Caco-2 (cell line): ENCODE results near the gene ITSN2. TPM values are rescaled to one million over a fixed set of nuclear protein-coding genes. Genes with fewer than 3 reads are reported as not detected.

ENCODE experiments used
- BruUV-seq: library from RNA; stranded (reverse); fragments of 400-500 nt; replicated peaks from 2 replicates; lab custom pipeline; 2021; lab: Mats Ljungman, UMichigan
- CTCF ChIA-PET: fragments of 300-600 bp; sonication (Branson Sonifier 250); formaldehyde crosslinking; loops from one replicate; lab custom pipeline; 2022; ENCODE audit warnings: antibody characterized with exemption; lab: Charles Lee
- POLR2A ChIA-PET: fragments of 300-600 bp; sonication (Branson Sonifier 250); formaldehyde crosslinking; loops from one replicate; lab custom pipeline; 2022; ENCODE audit warnings: antibody characterized with exemption; lab: Charles Lee
- DNase-seq, 2 experiments: peaks; one replicate each; pipeline versions ENCODE4 v3.0.0 to v3.0.0-alpha.2; 2020 to 2022
- H3K27me3 ChIP-seq: replicated peaks from 2 replicates; pipeline ENCODE4 v1.6.0; 2011; ENCODE audit warnings: low read length; ENCODE audit not compliant: control insufficient read depth, insufficient read depth
- H3K36me3 ChIP-seq: 2 replicates; pipeline ENCODE4 v1.5.1; 2011; ENCODE audit warnings: low read length; ENCODE audit not compliant: control insufficient read depth, insufficient read depth
- H3K4me1 ChIP-seq: fragments of 250-450 bp; sonication (Bioruptor Pico); 2 replicates; pipeline ENCODE4 v1.5.1; 2020; ENCODE audit warnings: mild to moderate bottlenecking
- H3K4me3 ChIP-seq: 2 replicates; pipeline ENCODE4 v1.5.1; 2011; ENCODE audit warnings: low read depth, mild to moderate bottlenecking, control low read depth, low read length
- H3K9me3 ChIP-seq: fragments of 250-450 bp; sonication (Bioruptor Pico); 2 replicates; pipeline ENCODE4 v1.5.1; 2020; ENCODE audit warnings: mild to moderate bottlenecking, moderate library complexity
- H3K27ac Mint-ChIP-seq: one replicate; pipeline ENCODE4 v1.8.0; 2022; ENCODE audit warnings: mixed read lengths; ENCODE audit not compliant: unreplicated experiment
- H3K27me3 Mint-ChIP-seq: one replicate; pipeline ENCODE4 v1.8.0; 2022; ENCODE audit warnings: mixed read lengths; ENCODE audit not compliant: insufficient read depth, unreplicated experiment
- H3K36me3 Mint-ChIP-seq: one replicate; pipeline ENCODE4 v1.8.0; 2022; ENCODE audit warnings: mild to moderate bottlenecking, mixed read lengths; ENCODE audit not compliant: insufficient read depth, unreplicated experiment
- H3K4me1 Mint-ChIP-seq: one replicate; pipeline ENCODE4 v1.8.0; 2022; ENCODE audit warnings: low read depth, mixed read lengths; ENCODE audit not compliant: unreplicated experiment
- H3K4me3 Mint-ChIP-seq: one replicate; pipeline ENCODE4 v1.8.0; 2022; ENCODE audit warnings: mild to moderate bottlenecking, moderate library complexity, mixed read lengths; ENCODE audit not compliant: unreplicated experiment
- H3K9me3 Mint-ChIP-seq: one replicate; pipeline ENCODE4 v1.8.0; 2022; ENCODE audit warnings: mixed read lengths; ENCODE audit not compliant: unreplicated experiment
- intact Hi-C: fragments of 100-400 bp; cut with micrococcal nuclease; formaldehyde crosslinking; loops from one replicate; pipeline ENCODE4 v1.10.0; 2022; ENCODE audit not compliant: unreplicated experiment
- total RNA-seq: library from RNA; stranded (reverse); gene quantifications from 2 replicates; pipeline ENCODE4 v1.2.3, GENCODE V29; 2022
- TF ChIP-seq, protein P1 (sequence below), 2 experiments: fragments of 200-600 bp in 1 of 2; IDR thresholded peaks; 1 replicate in 1 of 2; 2 replicates in 1 of 2; pipeline versions ENCODE4 v1.5.1 to v1.8.0; 2011 to 2022; ENCODE audit warnings: antibody characterized with exemption in 1 of 2, control low read depth in 1 of 2, inconsistent platforms in 1 of 2, low read depth in 1 of 2, low read length in 1 of 2, mild to moderate bottlenecking in 1 of 2, moderate library complexity in 1 of 2; ENCODE audit not compliant: insufficient read depth in 1 of 2, severe bottlenecking in 1 of 2, unreplicated experiment in 1 of 2

ITSN2 gene
- total RNA-seq, 1 experiment from 2014 or later = 49.4 TPM

DNA sequence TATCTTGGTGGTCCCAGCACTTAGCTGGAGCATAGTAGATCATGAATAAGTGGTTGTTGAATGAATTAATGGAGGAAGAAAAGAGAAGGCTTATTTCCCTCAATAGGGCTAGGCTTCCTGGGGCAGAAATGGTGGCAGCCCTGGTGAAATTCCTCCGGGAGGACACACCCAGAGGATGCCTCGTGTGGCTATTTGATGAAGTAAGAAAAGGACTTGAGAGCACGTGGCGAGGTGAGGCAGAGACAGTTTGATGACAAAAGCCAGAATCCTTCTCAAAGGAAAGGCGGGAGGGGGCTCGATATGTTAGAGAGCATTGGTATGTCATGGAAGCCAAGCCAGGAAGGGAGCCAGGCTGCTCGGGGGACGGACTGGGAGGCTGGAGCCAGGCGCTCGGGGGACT is 170.8 kb downstream of the ITSN2 start:
- no peak for DNase-seq
- TF ChIP-seq, protein P1, sequence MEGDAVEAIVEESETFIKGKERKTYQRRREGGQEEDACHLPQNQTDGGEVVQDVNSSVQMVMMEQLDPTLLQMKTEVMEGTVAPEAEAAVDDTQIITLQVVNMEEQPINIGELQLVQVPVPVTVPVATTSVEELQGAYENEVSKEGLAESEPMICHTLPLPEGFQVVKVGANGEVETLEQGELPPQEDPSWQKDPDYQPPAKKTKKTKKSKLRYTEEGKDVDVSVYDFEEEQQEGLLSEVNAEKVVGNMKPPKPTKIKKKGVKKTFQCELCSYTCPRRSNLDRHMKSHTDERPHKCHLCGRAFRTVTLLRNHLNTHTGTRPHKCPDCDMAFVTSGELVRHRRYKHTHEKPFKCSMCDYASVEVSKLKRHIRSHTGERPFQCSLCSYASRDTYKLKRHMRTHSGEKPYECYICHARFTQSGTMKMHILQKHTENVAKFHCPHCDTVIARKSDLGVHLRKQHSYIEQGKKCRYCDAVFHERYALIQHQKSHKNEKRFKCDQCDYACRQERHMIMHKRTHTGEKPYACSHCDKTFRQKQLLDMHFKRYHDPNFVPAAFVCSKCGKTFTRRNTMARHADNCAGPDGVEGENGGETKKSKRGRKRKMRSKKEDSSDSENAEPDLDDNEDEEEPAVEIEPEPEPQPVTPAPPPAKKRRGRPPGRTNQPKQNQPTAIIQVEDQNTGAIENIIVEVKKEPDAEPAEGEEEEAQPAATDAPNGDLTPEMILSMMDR (IDR thresholded peaks at IDR 0.05; ENCODE audit: insufficient read depth in 1 of 2, low read depth in 1 of 2, low read length in 1 of 2, severe bottlenecking in 1 of 2, unreplicated experiment in 1 of 2) = no peak
- ChIA-PET CTCF (no interaction called here), POLR2A (no interaction called here)
- Histone ChIP-seq H3K4me3 (no peak overlapping the region), H3K4me1 (peaks cover 7% of the 10 kb centered on the region; the same call in 1 of the 2 replicates), H3K36me3 (no peaks in the 10 kb centered on the region), H3K27me3 (no peaks in the 10 kb centered on the region), H3K9me3 (0 out of 2 replicates have a peak, but pooled peaks cover 5% of the 10 kb centered on the region)
- Mint-ChIP-seq H3K27me3 (peaks cover 2% of the 10 kb centered on the region), H3K9me3 (peaks cover 13% of the 10 kb centered on the region), H3K4me3 (no peak overlapping the region), H3K4me1 (peaks cover 8% of the 10 kb centered on the region), H3K36me3 (no peaks in the 10 kb centered on the region), H3K27ac (no peak overlapping the region)
- intact Hi-C loops = no loop called here
- BruUV-seq = no TSS peak

DNA sequence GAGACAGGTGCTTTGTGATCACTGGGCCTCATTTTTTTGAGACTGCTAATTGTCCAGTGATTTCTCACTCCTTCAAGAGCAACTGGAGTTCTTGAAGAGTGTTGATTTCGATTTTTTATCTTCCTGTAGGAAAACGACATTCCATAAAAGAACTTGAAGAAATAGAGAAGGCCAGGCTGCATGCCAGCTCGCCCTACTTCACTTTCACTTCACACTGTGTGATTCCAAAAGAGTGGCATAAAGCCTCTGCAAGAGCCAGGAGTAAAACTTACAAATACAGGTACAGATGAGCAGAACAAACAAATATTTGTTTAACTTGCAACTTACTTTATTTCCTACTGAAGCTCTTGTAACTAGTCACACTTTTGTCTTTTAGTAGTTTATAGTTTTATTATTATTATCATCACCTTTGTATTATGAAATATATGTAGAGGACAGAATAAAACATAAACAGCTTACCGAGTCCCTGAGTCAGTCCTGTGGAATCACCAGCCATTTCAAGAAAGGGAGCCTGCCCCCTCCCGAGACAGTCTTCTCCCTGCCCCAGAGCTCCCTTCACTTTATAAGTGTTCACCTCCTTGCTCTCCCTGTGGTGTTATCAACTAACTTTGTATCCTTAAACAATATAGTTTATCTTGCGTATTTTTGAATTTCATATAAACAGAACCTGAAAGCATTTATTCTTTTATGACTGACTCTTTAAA is 176.8 kb downstream of the ITSN2 start:
- TF ChIP-seq, protein P1 (IDR thresholded peaks at IDR 0.05; ENCODE audit: insufficient read depth in 1 of 2, low read depth in 1 of 2, low read length in 1 of 2, severe bottlenecking in 1 of 2, unreplicated experiment in 1 of 2) = no peak
- Mint-ChIP-seq H3K4me1 (no peaks in the 10 kb centered on the region), H3K27ac (no peak overlapping the region), H3K36me3 (no peaks in the 10 kb centered on the region), H3K9me3 (peaks cover 13% of the 10 kb centered on the region), H3K4me3 (no peak overlapping the region), H3K27me3 (no peaks in the 10 kb centered on the region)
- intact Hi-C loops = no loop called here
- ChIA-PET CTCF (no interaction called here), POLR2A (interaction anchor here (0.7 kb wide), 1 partner anchor 54 kb away, joined by 4 read pairs; no protein-coding TSS in a partner anchor)
- no peak for DNase-seq
- BruUV-seq = no TSS peak
- no peak overlapping the region for H3K4me3 ChIP-seq
- 0 out of 2 replicates have a peak, but pooled peaks cover 5% of the 10 kb centered on the region for H3K9me3 ChIP-seq
- no peaks in the 10 kb centered on the region for H3K36me3 ChIP-seq
- no peaks in the 10 kb centered on the region for H3K4me1 ChIP-seq
- no peaks in the 10 kb centered on the region for H3K27me3 ChIP-seq

DNA sequence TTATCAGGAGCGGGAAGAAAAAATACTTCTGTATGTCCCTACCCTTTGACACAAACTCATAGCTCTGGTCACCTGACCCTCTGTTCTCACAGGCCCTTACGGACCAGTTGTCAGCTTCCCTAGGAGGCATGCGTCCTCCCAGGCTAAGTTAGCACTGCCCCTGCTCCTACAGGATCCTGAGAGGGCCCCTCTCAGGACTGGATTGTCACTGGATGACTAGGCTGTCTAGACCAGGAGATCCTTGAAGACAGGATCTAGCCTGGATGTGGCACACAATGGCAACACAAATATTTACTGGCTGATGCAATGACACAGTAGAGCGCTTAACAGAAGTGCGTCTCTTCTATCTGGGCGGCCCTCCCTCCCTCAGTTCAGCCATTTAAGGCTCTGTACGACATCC is 177.8 kb downstream of the ITSN2 start:
- H3K36me3 Mint-ChIP-seq = no peaks in the 10 kb centered on the region
- no TSS peak for BruUV-seq
- H3K4me1 Mint-ChIP-seq = no peaks in the 10 kb centered on the region
- H3K27ac Mint-ChIP-seq = no peak overlapping the region
- H3K4me3 Mint-ChIP-seq = no peak overlapping the region
- ChIA-PET POLR2A (no interaction called here), CTCF (no interaction called here)
- Histone ChIP-seq H3K4me1 (no peaks in the 10 kb centered on the region), H3K36me3 (no peaks in the 10 kb centered on the region), H3K9me3 (0 out of 2 replicates have a peak, but pooled peaks cover 5% of the 10 kb centered on the region), H3K4me3 (no peak overlapping the region), H3K27me3 (no peaks in the 10 kb centered on the region)
- intact Hi-C loops = no loop called here
- no peak for DNase-seq
- H3K9me3 Mint-ChIP-seq = peaks cover 4% of the 10 kb centered on the region
- TF ChIP-seq, protein P1 (IDR thresholded peaks at IDR 0.05; ENCODE audit: insufficient read depth in 1 of 2, low read depth in 1 of 2, low read length in 1 of 2, severe bottlenecking in 1 of 2, unreplicated experiment in 1 of 2) = no peak
- no peaks in the 10 kb centered on the region for H3K27me3 Mint-ChIP-seq
